CD8-positive, alpha-beta memory T cell (primary cell): ENCODE results near the gene ANKRD13D. TPM values are rescaled to one million over a fixed set of nuclear protein-coding genes. Genes with fewer than 3 reads are reported as not detected.

Experiments used
- CTCF ChIA-PET: fragments of 350-600 bp; sonication (Branson Sonifier 250); formaldehyde crosslinking; loops from one replicate; lab custom pipeline; 2021; ENCODE audit warnings: antibody characterized with exemption; lab: Charles Lee
- POLR2A ChIA-PET: fragments of 350-600 bp; sonication (Branson Sonifier 250); formaldehyde crosslinking; loops from one replicate; lab custom pipeline; 2021; ENCODE audit warnings: antibody characterized with exemption; lab: Charles Lee
- DNase-seq, 5 donors: peaks; one replicate each; pipeline versions ENCODE4 v3.0.0 to v3.0.0-alpha.2; 2020 to 2022; ENCODE audit warnings: mixed read lengths in 1 of 5
- H3K27ac ChIP-seq: one replicate; pipeline ENCODE4 v1.7.0; 2013; ENCODE audit warnings: low read depth, mild to moderate bottlenecking, low read length, moderate library complexity
- H3K27me3 ChIP-seq: 2 replicates; pipeline ENCODE4 v1.7.0; 2013; ENCODE audit warnings: low read length, mild to moderate bottlenecking; ENCODE audit not compliant: insufficient read depth, poor library complexity, severe bottlenecking
- H3K36me3 ChIP-seq: 2 replicates; pipeline ENCODE4 v1.7.0; 2013; ENCODE audit warnings: mild to moderate bottlenecking, low read length, moderate library complexity; ENCODE audit not compliant: insufficient read depth
- H3K4me1 ChIP-seq: 2 replicates; pipeline ENCODE4 v1.7.0; 2013; ENCODE audit warnings: mild to moderate bottlenecking, low read length, moderate library complexity; ENCODE audit not compliant: insufficient read depth
- H3K4me3 ChIP-seq: 2 replicates; pipeline ENCODE4 v1.7.0; 2013; ENCODE audit warnings: mild to moderate bottlenecking, low read length
- H3K9me3 ChIP-seq: 2 replicates; pipeline ENCODE4 v1.7.0; 2013; ENCODE audit warnings: mild to moderate bottlenecking, low read length
- H3K27ac Mint-ChIP-seq, 8 donors: one replicate each; pipeline ENCODE4 v1.8.0; 2020 to 2021; ENCODE audit warnings: mixed read lengths in 8 of 8, mild to moderate bottlenecking in 6 of 8, inconsistent platforms in 3 of 8, moderate library complexity in 3 of 8
- H3K27me3 Mint-ChIP-seq, 2 donors: one replicate each; pipeline ENCODE4 v1.8.0; 2020 to 2021; ENCODE audit warnings: mixed read lengths in 2 of 2, mild to moderate bottlenecking in 1 of 2, moderate library complexity in 1 of 2
- H3K36me3 Mint-ChIP-seq, 3 donors: one replicate each; pipeline ENCODE4 v1.8.0; 2020 to 2021; ENCODE audit warnings: mixed read lengths in 3 of 3, inconsistent platforms in 1 of 3, mild to moderate bottlenecking in 1 of 3
- H3K4me1 Mint-ChIP-seq, 3 donors: one replicate each; pipeline ENCODE4 v1.8.0; 2020 to 2021; ENCODE audit warnings: mixed read lengths in 3 of 3, inconsistent platforms in 1 of 3, mild to moderate bottlenecking in 1 of 3
- H3K4me3 Mint-ChIP-seq, 7 donors: one replicate each; pipeline ENCODE4 v1.8.0; 2020 to 2021; ENCODE audit warnings: mixed read lengths in 7 of 7, mild to moderate bottlenecking in 6 of 7, moderate library complexity in 4 of 7, inconsistent platforms in 2 of 7
- H3K9me3 Mint-ChIP-seq, 5 donors: one replicate each; pipeline ENCODE4 v1.8.0; 2020 to 2022; ENCODE audit warnings: mixed read lengths in 5 of 5, mild to moderate bottlenecking in 3 of 5, moderate library complexity in 2 of 5, inconsistent platforms in 1 of 5
- polyA plus RNA-seq: library from polyadenylated mRNA; unstranded; fragments of 300-500 nt; fragmentation: Illumina TruSeq; gene quantifications from one replicate; pipeline ENCODE4 v1.2.3, GENCODE V29; 2021
- total RNA-seq, 2 experiments: library from RNA; stranded (reverse); gene quantifications; one replicate each; pipeline ENCODE4 v1.2.3, GENCODE V29; 2021

The ANKRD13D gene
- total and polyA plus RNA-seq, 3 experiments from 2014 or later: 23.9 to 90.1 (median 84.9) TPM

DNA sequence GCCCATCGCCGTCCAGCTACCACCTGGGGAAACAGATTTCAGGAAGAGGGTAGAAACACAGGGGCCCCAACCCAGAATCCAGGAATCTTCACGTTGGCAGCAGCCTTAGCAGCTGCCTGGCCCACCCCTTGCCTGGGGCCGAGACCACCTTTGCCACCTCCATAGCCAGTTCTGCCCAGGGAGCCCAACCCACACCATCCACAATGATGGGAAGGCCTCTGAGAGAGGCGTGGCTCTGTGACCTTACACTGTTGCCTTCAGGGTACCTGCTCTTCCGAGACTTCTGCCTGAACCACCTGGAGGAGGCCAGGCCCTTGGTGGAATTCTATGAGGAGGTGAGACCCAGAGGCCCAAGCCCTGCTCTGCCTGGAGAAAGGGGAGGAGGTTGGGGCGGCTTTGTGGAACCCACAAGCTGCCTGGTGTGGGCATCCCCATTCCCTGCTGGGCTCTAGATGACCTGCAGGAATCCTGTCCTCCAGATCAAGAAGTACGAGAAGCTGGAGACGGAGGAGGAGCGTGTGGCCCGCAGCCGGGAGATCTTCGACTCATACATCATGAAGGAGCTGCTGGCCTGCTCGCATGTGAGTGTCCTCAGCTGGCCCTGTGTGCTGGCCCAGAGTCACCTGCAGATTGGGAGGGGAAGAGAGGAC lies 10.0 kb upstream of the ANKRD13D start:
- peak in 1 of 5 donors; percentile 33 for DNase-seq
- peaks cover 52 to 71% (median 52%) of the 10 kb centered on the region in 3 donors for H3K4me1 Mint-ChIP-seq
- Histone ChIP-seq H3K4me3 (no peak overlapping the region), H3K36me3 (peaks cover 71% of the 10 kb centered on the region), H3K4me1 (peaks cover 83% of the 10 kb centered on the region), H3K9me3 (no peaks in the 10 kb centered on the region), H3K27ac (peak overlapping the region; percentile 68), H3K27me3 (no peaks in the 10 kb centered on the region)
- ChIA-PET POLR2A (interaction anchor here (0.9 to 12.9 kb wide), 5 partner anchors 8 to 15 kb away, joined by 3 to 283 read pairs (median 4); partner anchors contain the start of gene ANKRD13D), CTCF (interaction anchor here (0.9 to 3.5 kb wide), 5 partner anchors 9 to 16 kb away, joined by 4 to 33 read pairs (median 13); partner anchors contain the start of genes ANKRD13D and GRK2)
- no peaks in the 10 kb centered on the region for H3K27me3 Mint-ChIP-seq
- H3K4me3 Mint-ChIP-seq: peak overlapping the region in 4 of 7 donors; percentile 11 to 80 (median 37)
- peak overlapping the region; percentile 61 to 99 (median 95) for H3K27ac Mint-ChIP-seq
- H3K9me3 Mint-ChIP-seq: peaks cover 0 to 2% (median 0%) of the 10 kb centered on the region in 5 donors
- H3K36me3 Mint-ChIP-seq: peaks cover 0 to 80% (median 6%) of the 10 kb centered on the region in 3 donors

DNA sequence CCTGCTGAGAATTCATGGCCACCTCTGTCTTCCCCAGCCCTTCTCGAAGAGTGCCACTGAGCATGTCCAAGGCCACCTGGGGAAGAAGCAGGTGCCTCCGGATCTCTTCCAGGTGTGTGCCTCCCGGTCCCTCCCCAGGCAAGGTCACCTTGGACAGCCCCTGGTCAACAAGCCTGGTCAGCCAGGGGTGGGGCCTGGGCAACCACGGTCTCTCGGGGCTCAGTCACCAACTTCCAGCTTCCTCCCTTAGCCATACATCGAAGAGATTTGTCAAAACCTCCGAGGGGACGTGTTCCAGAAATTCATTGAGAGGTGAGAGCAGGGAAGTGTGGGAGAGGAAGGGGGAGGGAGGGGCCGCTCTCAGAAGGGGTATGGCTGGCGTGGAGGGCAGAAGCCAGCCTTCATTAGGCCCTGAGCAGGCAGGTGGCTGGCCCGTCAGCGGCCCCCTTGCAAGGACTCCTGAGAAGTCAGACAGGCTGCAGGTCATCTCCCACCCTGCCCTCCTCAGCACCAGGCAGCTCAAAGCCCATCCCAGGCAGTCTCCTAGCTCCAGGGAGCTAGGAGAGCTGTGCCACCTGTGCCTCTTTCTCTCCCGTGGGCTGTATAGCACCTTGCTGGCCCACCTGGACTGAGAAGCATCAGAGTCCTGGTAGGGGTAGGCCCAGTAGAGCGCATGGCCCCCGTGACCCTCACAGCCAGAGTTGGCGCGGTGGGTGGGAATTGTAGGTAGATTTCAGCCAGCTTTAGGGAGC lies 9.3 kb upstream of the ANKRD13D start:
- H3K4me3 ChIP-seq: no peak overlapping the region
- peak overlapping the region; percentile 71 to 99 (median 95) for H3K27ac Mint-ChIP-seq
- POLR2A ChIA-PET: interaction anchor here (0.9 to 2.5 kb wide), 5 partner anchors 8 to 14 kb away, joined by 3 to 9 read pairs (median 4); no protein-coding TSS in a partner anchor
- H3K4me1 Mint-ChIP-seq: peaks cover 45 to 64% (median 48%) of the 10 kb centered on the region in 3 donors
- peaks cover 0 to 80% (median 6%) of the 10 kb centered on the region in 3 donors for H3K36me3 Mint-ChIP-seq
- H3K9me3 ChIP-seq: no peaks in the 10 kb centered on the region
- H3K27me3 Mint-ChIP-seq: no peaks in the 10 kb centered on the region
- H3K4me3 Mint-ChIP-seq: peak overlapping the region in 3 of 7 donors; percentile 19 to 68 (median 45)
- peak overlapping the region; percentile 68 for H3K27ac ChIP-seq
- peaks cover 76% of the 10 kb centered on the region for H3K4me1 ChIP-seq
- peaks cover 73% of the 10 kb centered on the region for H3K36me3 ChIP-seq
- DNase-seq: peak in 1 of 5 donors; percentile 39
- H3K27me3 ChIP-seq: no peaks in the 10 kb centered on the region
- CTCF ChIA-PET: interaction anchor here (0.7 to 3.5 kb wide), 5 partner anchors 8 to 38 kb away, joined by 3 to 33 read pairs (median 4); partner anchors contain the start of gene ANKRD13D
- peaks cover 0 to 2% (median 0%) of the 10 kb centered on the region in 5 donors for H3K9me3 Mint-ChIP-seq

DNA sequence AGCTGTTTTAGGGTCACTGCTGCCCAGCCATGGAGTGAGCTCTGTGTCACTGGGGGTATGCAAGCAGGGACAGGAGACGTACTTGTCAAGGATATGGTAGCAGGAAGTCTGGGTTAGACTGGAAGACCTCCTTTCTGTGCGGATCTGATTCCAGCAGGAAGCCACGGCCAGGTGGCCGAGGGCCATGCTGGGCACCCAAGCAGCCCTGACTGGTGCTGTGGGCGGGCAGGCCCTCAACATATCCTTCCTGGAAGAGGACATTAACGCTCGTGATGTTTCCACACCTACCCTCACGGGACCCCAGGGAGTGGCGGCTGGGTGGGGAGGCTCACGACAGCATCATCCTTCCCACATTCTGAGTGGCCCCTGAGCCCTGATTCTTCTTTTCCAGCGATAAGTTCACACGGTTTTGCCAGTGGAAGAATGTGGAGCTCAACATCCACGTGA lies 8.7 kb upstream of the ANKRD13D start:
- H3K4me3 ChIP-seq: no peak overlapping the region
- Mint-ChIP-seq H3K4me3 (peak overlapping the region in 2 of 7 donors; percentile 19 to 68), H3K9me3 (peaks cover 0 to 2% (median 0%) of the 10 kb centered on the region in 5 donors), H3K27me3 (no peaks in the 10 kb centered on the region), H3K36me3 (peaks cover 0 to 84% (median 6%) of the 10 kb centered on the region in 3 donors), H3K4me1 (peaks cover 42 to 64% (median 48%) of the 10 kb centered on the region in 3 donors), H3K27ac (peak overlapping the region; percentile 63 to 99 (median 81))
- no peak overlapping the region for H3K27ac ChIP-seq
- peaks cover 73% of the 10 kb centered on the region for H3K36me3 ChIP-seq
- H3K27me3 ChIP-seq: no peaks in the 10 kb centered on the region
- peak in 1 of 5 donors; percentile 23 for DNase-seq
- no peaks in the 10 kb centered on the region for H3K9me3 ChIP-seq
- CTCF ChIA-PET: interaction anchor here (0.7 to 1.2 kb wide), 3 partner anchors 13 to 239 kb away, joined by 3 to 4 read pairs (median 3); no protein-coding TSS in a partner anchor
- POLR2A ChIA-PET: interaction anchor here (0.6 to 2.5 kb wide), 5 partner anchors 9 to 158 kb away, joined by 3 to 9 read pairs (median 4); partner anchors contain the start of gene GRK2
- H3K4me1 ChIP-seq: peaks cover 74% of the 10 kb centered on the region

DNA sequence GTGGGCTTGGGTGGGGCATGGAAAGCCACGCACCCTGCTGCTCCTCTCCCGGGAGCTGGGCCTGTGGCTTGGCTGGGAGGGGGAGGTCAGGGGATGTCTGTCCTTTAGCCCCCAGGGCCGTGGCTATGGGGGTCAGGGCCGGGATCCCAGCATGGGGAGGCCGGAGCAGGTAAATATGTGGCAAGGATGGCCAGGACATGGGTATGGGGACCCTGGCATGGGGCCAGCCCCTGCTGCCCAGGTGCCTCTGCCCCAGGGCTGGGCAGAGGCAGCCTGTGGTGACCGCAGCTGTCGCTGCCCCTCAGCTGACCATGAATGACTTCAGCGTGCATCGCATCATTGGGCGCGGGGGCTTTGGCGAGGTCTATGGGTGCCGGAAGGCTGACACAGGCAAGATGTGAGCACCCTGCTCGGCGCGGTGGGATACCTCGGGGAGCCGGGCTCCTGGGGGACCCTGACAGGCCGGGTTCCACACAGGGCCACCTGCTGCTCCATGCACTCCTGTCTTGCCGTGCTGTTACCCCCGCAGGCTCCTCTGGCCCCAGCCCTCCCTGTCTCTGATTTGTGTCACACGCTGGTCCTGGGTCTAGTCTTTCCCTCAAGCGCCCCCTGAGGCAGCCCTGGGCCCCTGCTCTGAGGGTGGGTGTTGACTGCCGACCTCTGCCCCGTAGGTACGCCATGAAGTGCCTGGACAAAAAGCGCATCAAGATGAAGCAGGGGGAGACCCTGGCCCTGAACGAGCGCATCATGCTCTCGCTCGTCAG lies 8.1 kb upstream of the ANKRD13D start:
- Histone ChIP-seq H3K27me3 (no peaks in the 10 kb centered on the region), H3K36me3 (peaks cover 67% of the 10 kb centered on the region), H3K9me3 (no peaks in the 10 kb centered on the region), H3K4me1 (peaks cover 74% of the 10 kb centered on the region), H3K27ac (no peak overlapping the region), H3K4me3 (no peak overlapping the region)
- Mint-ChIP-seq H3K4me1 (peaks cover 40 to 62% (median 42%) of the 10 kb centered on the region in 3 donors), H3K27me3 (no peaks in the 10 kb centered on the region), H3K36me3 (peaks cover 0 to 83% (median 6%) of the 10 kb centered on the region in 3 donors), H3K4me3 (no peak overlapping the region), H3K9me3 (peaks cover 0 to 2% (median 0%) of the 10 kb centered on the region in 5 donors), H3K27ac (peak overlapping the region in 4 of 8 donors; percentile 72 to 99 (median 86))
- ChIA-PET POLR2A (interaction anchor here (0.6 to 2.5 kb wide), 5 partner anchors 10 to 158 kb away, joined by 3 to 9 read pairs (median 4); partner anchors contain the start of gene GRK2), CTCF (interaction anchor here (0.7 to 0.8 kb wide), 2 partner anchors 37 to 238 kb away, joined by 3 read pairs; no protein-coding TSS in a partner anchor)
- DNase-seq: peak in 1 of 5 donors; percentile 46

DNA sequence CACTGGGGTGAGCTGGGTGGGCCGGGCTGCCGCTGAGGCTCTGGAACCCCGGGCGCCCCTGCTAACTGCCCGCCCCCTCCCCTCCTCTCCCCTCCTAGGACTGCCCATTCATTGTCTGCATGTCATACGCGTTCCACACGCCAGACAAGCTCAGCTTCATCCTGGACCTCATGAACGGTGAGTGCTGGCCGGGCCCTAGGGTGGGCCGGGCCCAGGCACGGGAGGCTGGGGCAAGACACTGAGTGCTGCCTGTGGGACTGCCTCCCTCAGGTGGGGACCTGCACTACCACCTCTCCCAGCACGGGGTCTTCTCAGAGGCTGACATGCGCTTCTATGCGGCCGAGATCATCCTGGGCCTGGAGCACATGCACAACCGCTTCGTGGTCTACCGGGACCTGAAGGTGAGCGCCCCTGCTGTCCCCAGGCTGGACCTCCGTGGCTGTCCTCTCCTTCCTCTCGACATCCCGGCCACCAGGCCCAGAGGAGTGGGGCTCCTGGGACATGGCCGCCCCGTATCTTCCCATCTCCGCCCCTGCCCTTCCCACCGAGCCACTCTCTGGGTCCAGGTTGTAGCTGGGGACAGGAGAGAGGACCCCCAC lies 7.5 kb upstream of the ANKRD13D start:
- H3K9me3 Mint-ChIP-seq: peaks cover 0 to under 1% (median 0%) of the 10 kb centered on the region in 5 donors
- no peaks in the 10 kb centered on the region for H3K27me3 Mint-ChIP-seq
- H3K27ac Mint-ChIP-seq: peak overlapping the region in 4 of 8 donors; percentile 54 to 97 (median 78)
- no peak overlapping the region for H3K4me3 Mint-ChIP-seq
- peak in 2 of 5 donors; percentile 0 to 38 for DNase-seq
- Histone ChIP-seq H3K4me1 (peaks cover 74% of the 10 kb centered on the region), H3K4me3 (no peak overlapping the region), H3K36me3 (peaks cover 65% of the 10 kb centered on the region), H3K27me3 (no peaks in the 10 kb centered on the region), H3K9me3 (no peaks in the 10 kb centered on the region), H3K27ac (no peak overlapping the region)
- H3K36me3 Mint-ChIP-seq: peaks cover 0 to 84% (median 6%) of the 10 kb centered on the region in 3 donors
- H3K4me1 Mint-ChIP-seq: peaks cover 40 to 62% (median 40%) of the 10 kb centered on the region in 3 donors
- ChIA-PET CTCF (interaction anchor here (0.8 to 2.3 kb wide), 2 partner anchors 10 to 13 kb away, joined by 3 to 12 read pairs; no protein-coding TSS in a partner anchor), POLR2A (interaction anchor here (15.0 kb wide), 1 partner anchor 9 kb away, joined by 283 read pairs; the partner anchor contains the start of gene GRK2)

DNA sequence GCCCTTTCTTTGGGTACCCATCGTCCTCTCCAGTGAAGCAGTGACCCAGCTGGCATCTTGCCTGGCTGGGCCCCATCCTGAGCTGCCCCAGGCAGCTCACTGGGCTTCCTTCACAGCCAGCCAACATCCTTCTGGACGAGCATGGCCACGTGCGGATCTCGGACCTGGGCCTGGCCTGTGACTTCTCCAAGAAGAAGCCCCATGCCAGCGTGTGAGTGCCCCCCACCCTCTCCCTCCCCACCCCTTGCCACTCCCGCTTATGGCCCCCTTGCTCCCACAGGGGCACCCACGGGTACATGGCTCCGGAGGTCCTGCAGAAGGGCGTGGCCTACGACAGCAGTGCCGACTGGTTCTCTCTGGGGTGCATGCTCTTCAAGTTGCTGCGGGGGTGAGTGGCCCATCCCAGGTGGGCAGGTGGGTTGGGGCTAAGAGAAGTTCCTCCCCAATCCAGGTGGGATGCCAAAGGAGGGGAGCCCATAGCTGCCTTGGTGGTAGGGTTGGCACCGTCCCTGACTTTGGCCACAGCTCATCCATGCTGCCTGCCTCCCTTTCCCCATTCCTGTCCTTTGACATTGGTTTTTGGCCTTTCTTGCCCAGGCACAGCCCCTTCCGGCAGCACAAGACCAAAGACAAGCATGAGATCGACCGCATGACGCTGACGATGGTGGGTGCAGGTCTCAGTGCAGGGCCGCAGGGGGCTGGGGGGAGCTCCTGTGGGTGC lies 6.8 kb upstream of the ANKRD13D start:
- Histone ChIP-seq H3K27me3 (no peaks in the 10 kb centered on the region), H3K27ac (no peak overlapping the region), H3K4me3 (no peak overlapping the region), H3K9me3 (no peaks in the 10 kb centered on the region), H3K4me1 (peaks cover 74% of the 10 kb centered on the region), H3K36me3 (peaks cover 71% of the 10 kb centered on the region)
- Mint-ChIP-seq H3K27ac (peak overlapping the region in 6 of 8 donors; percentile 63 to 97 (median 80)), H3K36me3 (peaks cover 0 to 86% (median 6%) of the 10 kb centered on the region in 3 donors), H3K9me3 (no peaks in the 10 kb centered on the region), H3K27me3 (no peaks in the 10 kb centered on the region), H3K4me1 (peaks cover 40 to 62% (median 40%) of the 10 kb centered on the region in 3 donors), H3K4me3 (peak overlapping the region in 4 of 7 donors; percentile 16 to 56 (median 35))
- POLR2A ChIA-PET: interaction anchor here (15.0 kb wide), 1 partner anchor 10 kb away, joined by 283 read pairs; the partner anchor contains the start of gene GRK2
- peak in 1 of 5 donors; percentile 47 for DNase-seq
- CTCF ChIA-PET: interaction anchor here (0.8 to 2.3 kb wide), 3 partner anchors 10 to 20 kb away, joined by 3 to 12 read pairs (median 3); no protein-coding TSS in a partner anchor
